Endothelial cell of umbilical vein (primary cell): Measurements from ENCODE around the gene RAD50. TPM values are rescaled to one million over a fixed set of nuclear protein-coding genes. Genes with fewer than 3 reads are reported as not detected.

Experiments used
- BruUV-seq: library from RNA; stranded (reverse); fragments of 400-500 nt; replicated peaks from 2 replicates; lab custom pipeline; 2021; lab: Mats Ljungman, UMichigan
- CTCF ChIA-PET: fragments of 300-600, 350-600 bp; sonication (Branson Sonifier 250); formaldehyde crosslinking; loops from one replicate; lab custom pipeline; 2021; ENCODE audit warnings: antibody characterized with exemption, inconsistent platforms; lab: Charles Lee
- POLR2A ChIA-PET: fragments of 300-600, 350-600 bp; sonication (Branson Sonifier 250); formaldehyde crosslinking; loops from one replicate; lab custom pipeline; 2021; ENCODE audit warnings: antibody characterized with exemption, inconsistent platforms; lab: Charles Lee
- DNase-seq: peaks from one replicate; pipeline ENCODE4 v3.0.0-alpha.2; 2011; ENCODE audit warnings: low read depth, low spot score
- FAIRE-seq: peaks from 2 replicates; lab custom pipeline; 2011; peaks lifted over from hg19 to GRCh38; lab: Jason Lieb, UNC
- H2AFZ ChIP-seq: 2 replicates; pipeline ENCODE4 v1.6.0; 2012; ENCODE audit warnings: low read depth, low read length, control low read depth, inconsistent platforms
- H3K27ac ChIP-seq: 2 replicates; pipeline ENCODE4 v1.5.1; 2011; ENCODE audit warnings: low read depth, mild to moderate bottlenecking, control low read depth, low read length, moderate library complexity; ENCODE audit not compliant: insufficient read depth
- H3K27me3 ChIP-seq, 2 experiments: 2 replicates each; pipeline versions ENCODE4 v1.6.0 to v1.6.1; 2011; ENCODE audit warnings: low read length in 2 of 2, mixed read lengths in 1 of 2; ENCODE audit not compliant: control insufficient read depth in 2 of 2, insufficient read depth in 2 of 2
- H3K36me3 ChIP-seq, 2 experiments: 2 replicates in 1 of 2; 3 replicates in 1 of 2; pipeline ENCODE4 v1.5.1; 2011; ENCODE audit warnings: low read length in 2 of 2, mild to moderate bottlenecking in 1 of 2, moderate library complexity in 1 of 2; ENCODE audit not compliant: control insufficient read depth in 2 of 2, insufficient read depth in 2 of 2; ENCODE audit errors: extremely low read depth in 1 of 2
- H3K4me1 ChIP-seq: 3 replicates; pipeline ENCODE4 v1.5.1; 2011; ENCODE audit warnings: mild to moderate bottlenecking, low read length; ENCODE audit not compliant: control insufficient read depth, insufficient read depth; ENCODE audit errors: extremely low read depth
- H3K4me2 ChIP-seq: 2 replicates; pipeline ENCODE4 v1.6.1; 2011; ENCODE audit warnings: low read length, control low read depth, mixed read lengths; ENCODE audit not compliant: insufficient read depth
- H3K4me3 ChIP-seq, 3 experiments: fragments of 200-600 bp in 1 of 3; sonication (generic), shearing (Covaris generic) in 1 of 3; replicated peaks in 1 of 3; 2 replicates each; pipeline ENCODE4 v1.5.1; 2011 to 2016; ENCODE audit warnings: control low read depth in 3 of 3, low read length in 3 of 3, mild to moderate bottlenecking in 2 of 3, inconsistent platforms in 1 of 3, low read depth in 1 of 3, moderate library complexity in 1 of 3; ENCODE audit not compliant: insufficient read depth in 1 of 3
- H3K79me2 ChIP-seq: 2 replicates; pipeline ENCODE4 v1.6.0; 2012; ENCODE audit warnings: low read length, inconsistent platforms; ENCODE audit not compliant: control insufficient read depth, insufficient read depth
- H3K9ac ChIP-seq: replicated peaks from 2 replicates; pipeline ENCODE3; 2011; ENCODE audit warnings: low read length, control low read depth; ENCODE audit not compliant: insufficient read depth; ENCODE audit errors: extremely low read depth
- H3K9me1 ChIP-seq: replicated peaks from 3 replicates; pipeline ENCODE4 v1.6.0; 2011; ENCODE audit warnings: mild to moderate bottlenecking, low read length; ENCODE audit not compliant: control insufficient read depth, insufficient read depth; ENCODE audit errors: extremely low read depth
- H3K9me3 ChIP-seq: replicated peaks from 2 replicates; pipeline ENCODE4 v1.5.1; 2012; ENCODE audit warnings: low read length, inconsistent platforms; ENCODE audit not compliant: control insufficient read depth, insufficient read depth
- H4K20me1 ChIP-seq: replicated peaks from 2 replicates; pipeline ENCODE3; 2011; ENCODE audit warnings: mild to moderate bottlenecking, low read length; ENCODE audit not compliant: control insufficient read depth, insufficient read depth; ENCODE audit errors: extremely low read depth
- CTCF ChIP-seq, 2 donors: IDR thresholded peaks; 1 replicate in 1 of 2; 2 replicates in 1 of 2; pipeline ENCODE4 v1.5.1; 2011; ENCODE audit warnings: low read length in 2 of 2, mild to moderate bottlenecking in 2 of 2, moderate library complexity in 2 of 2, control low read depth in 1 of 2, inconsistent platforms in 1 of 2, low read depth in 1 of 2; ENCODE audit not compliant: insufficient read depth in 1 of 2; ENCODE audit errors: extremely low read depth in 1 of 2
- EZH2 ChIP-seq: IDR thresholded peaks from 2 replicates; pipeline ENCODE4 v1.6.1; 2012; ENCODE audit warnings: borderline replicate concordance, low read depth, mild to moderate bottlenecking, moderate library complexity, low read length, inconsistent platforms; ENCODE audit not compliant: severe bottlenecking
- FOS ChIP-seq: IDR thresholded peaks from 2 replicates; pipeline ENCODE4 v1.6.1; 2011; ENCODE audit warnings: mild to moderate bottlenecking, low read length, moderate library complexity, borderline replicate concordance; ENCODE audit not compliant: insufficient read depth
- GATA2 ChIP-seq: IDR thresholded peaks from 2 replicates; pipeline ENCODE4 v1.7.0; 2011; ENCODE audit warnings: low read depth, mild to moderate bottlenecking, moderate library complexity, mixed read lengths, low read length; ENCODE audit not compliant: insufficient read length, insufficient read depth
- JUN ChIP-seq: IDR thresholded peaks from 2 replicates; pipeline ENCODE4 v1.6.1; 2011; ENCODE audit warnings: borderline replicate concordance, low read depth; ENCODE audit not compliant: insufficient read length, insufficient read depth
- MAX ChIP-seq: IDR thresholded peaks from 2 replicates; pipeline ENCODE4 v1.6.1; 2011; ENCODE audit not compliant: insufficient read depth, insufficient read length
- MYC ChIP-seq: IDR thresholded peaks from one replicate; pipeline ENCODE4 v1.6.1; 2011; ENCODE audit warnings: mild to moderate bottlenecking, low read depth, low read length
- POLR2A ChIP-seq: IDR thresholded peaks from 2 replicates; pipeline ENCODE4 v1.6.1; 2012; ENCODE audit warnings: low read depth, mild to moderate bottlenecking, control low read depth, low read length
- POLR2AphosphoS5 ChIP-seq: IDR thresholded peaks from 2 replicates; pipeline ENCODE4 v1.6.1; 2012; ENCODE audit warnings: low read depth, mild to moderate bottlenecking, control low read depth, low read length, moderate library complexity; ENCODE audit not compliant: insufficient read depth
- dilution Hi-C: fragments of 300-500 bp; cut with MboI; formaldehyde crosslinking; loops from one replicate; pipeline ENCODE4 v1.15.0; 2019; ENCODE audit warnings: low sequenced_read_pairs; ENCODE audit not compliant: extremely low pct_ligation_motif_present
- intact Hi-C: fragments of 100-400 bp; cut with micrococcal nuclease; formaldehyde crosslinking; loops from one replicate; pipeline ENCODE4 v1.10.0; 2022
- polyA plus RNA-seq, 4 experiments: library from polyadenylated mRNA; depleted of rRNA in 3 of 4; stranded (reverse) in 3 of 4; unstranded in 1 of 4; fragments of >200 nt; gene quantifications; 2 replicates each; pipeline versions ENCODE4 v1.2.1 to v1.2.3, GENCODE V29; 2011 to 2012; ENCODE audit warnings: missing spikeins in 1 of 4
- total RNA-seq: library from RNA; stranded (reverse); gene quantifications from 2 replicates; pipeline ENCODE4 v1.2.3, GENCODE V29; 2021

The RAD50 gene
- total and polyA plus RNA-seq, 2 donors (not counting 3 experiments of a cell fraction or from before 2014, with no cell fraction given), result 6.1 to 20.4 TPM

- Histone ChIP-seq H3K79me2 (no peaks in the 10 kb centered on the region), H4K20me1 (no peaks in the 10 kb centered on the region), H3K36me3 (no peaks in the 10 kb centered on the region), H3K9me1 (no peaks in the 10 kb centered on the region), H3K27ac (no peak overlapping the region), H2AFZ (no peak overlapping the region), H3K27me3 (peaks cover 3 to 6% of the 10 kb centered on the region in 2 experiments), H3K9me3 (no peaks in the 10 kb centered on the region), H3K4me2 (no peak overlapping the region), H3K9ac (no peak overlapping the region), H3K4me3 (no peak overlapping the region), H3K4me1 (no peaks in the 10 kb centered on the region)
- ChIA-PET CTCF (interaction anchor here (4.9 kb wide), 1 partner anchor 23 kb away, joined by 20 read pairs; no protein-coding TSS in a partner anchor), POLR2A (no interaction called here)
- no TSS peak for BruUV-seq
- no peak for TF ChIP-seq MYC
- TF ChIP-seq MAX, result no peak
- no peak for TF ChIP-seq FOS
- TF ChIP-seq POLR2AphosphoS5, result no peak
- no peak for TF ChIP-seq GATA2
- TF ChIP-seq EZH2, result no peak
- no peak for TF ChIP-seq JUN
- no peak for TF ChIP-seq CTCF (IDR thresholded peaks at IDR 0.05; ENCODE audit: extremely low read depth in 1 of 2, insufficient read depth in 1 of 2, low read depth in 1 of 2, low read length in 2 of 2)
- no peak for TF ChIP-seq POLR2A
- FAIRE-seq (no peak), DNase-seq (no peak)
- dilution Hi-C loops, result no loop called here
- intact Hi-C loops, result no loop called here
These were observed 7.2 kb upstream of the RAD50 start for GRCh38 chr5:132549576-132549975.
